IMR-90 (cell line): ENCODE results near the gene ACOXL. TPM values are rescaled to one million over a fixed set of nuclear protein-coding genes. Genes with fewer than 3 reads are reported as not detected.

ENCODE experiments used
- ATAC-seq: fragments of 200-7000 bp; cut with Tn5 transposase; 2 replicates; pipeline ENCODE4 v1.9.1; 2020; ENCODE audit warnings: low read depth, mild to moderate bottlenecking, moderate library complexity
- BruUV-seq: library from RNA; stranded (reverse); fragments of 400-500 nt; replicated peaks from 2 replicates; lab custom pipeline; 2021; lab: Mats Ljungman, UMichigan
- CTCF ChIA-PET: fragments of 300-600 bp; formaldehyde crosslinking; extraction: SDS; loops from one replicate; lab custom pipeline; 2021; ENCODE audit warnings: antibody characterized with exemption; lab: Yijun Ruan, JAX
- POLR2A ChIA-PET: fragments of 300-600 bp; sonication (Branson Sonifier 250); formaldehyde crosslinking; loops from one replicate; lab custom pipeline; 2022; ENCODE audit warnings: antibody characterized with exemption; ENCODE audit not compliant: unreplicated experiment; lab: Charles Lee
- DNase-seq: peaks from one replicate; pipeline ENCODE4 v3.0.0; 2013
- H2AFZ ChIP-seq: replicated peaks from 2 replicates; pipeline ENCODE3; 2013; ENCODE audit warnings: low read length, mild to moderate bottlenecking; ENCODE audit not compliant: poor library complexity
- H2AK5ac ChIP-seq: 2 replicates; pipeline ENCODE4 v1.6.1; 2013; ENCODE audit warnings: low read depth, low read length, inconsistent platforms
- H2AK9ac ChIP-seq: replicated peaks from 2 replicates; pipeline ENCODE3; 2013; ENCODE audit warnings: mild to moderate bottlenecking, low read depth, low read length, moderate library complexity; ENCODE audit not compliant: poor library complexity
- H2BK120ac ChIP-seq: 2 replicates; pipeline ENCODE4 v1.6.1; 2013; ENCODE audit warnings: low read depth, low read length, inconsistent platforms
- H2BK15ac ChIP-seq: 3 replicates; pipeline ENCODE4 v1.6.1; 2013; ENCODE audit warnings: low read depth, low read length, inconsistent platforms
- H2BK20ac ChIP-seq: 2 replicates; pipeline ENCODE4 v1.6.1; 2013; ENCODE audit warnings: low read depth, mild to moderate bottlenecking, inconsistent platforms, low read length, moderate library complexity
- H2BK5ac ChIP-seq: 2 replicates; pipeline ENCODE4 v1.6.1; 2013; ENCODE audit warnings: mild to moderate bottlenecking, low read depth, low read length, inconsistent platforms; ENCODE audit not compliant: poor library complexity, severe bottlenecking
- H3K14ac ChIP-seq: replicated peaks from 2 replicates; pipeline ENCODE4 v1.6.1; 2013; ENCODE audit warnings: low read depth, low read length, inconsistent platforms
- H3K18ac ChIP-seq: 2 replicates; pipeline ENCODE4 v1.6.1; 2013; ENCODE audit warnings: low read depth, low read length, control low read depth
- H3K23ac ChIP-seq: 2 replicates; pipeline ENCODE4 v1.6.1; 2013; ENCODE audit warnings: low read depth, low read length, inconsistent platforms
- H3K27ac ChIP-seq: 2 replicates; pipeline ENCODE4 v1.5.1; 2013; ENCODE audit warnings: mild to moderate bottlenecking, control low read depth, low read length; ENCODE audit not compliant: insufficient read depth
- H3K27me3 ChIP-seq: 2 replicates; pipeline ENCODE4 v1.6.1; 2013; ENCODE audit warnings: low read length; ENCODE audit not compliant: control insufficient read depth, insufficient read depth
- H3K36me3 ChIP-seq: 2 replicates; pipeline ENCODE4 v1.6.1; 2013; ENCODE audit warnings: low read length, mixed read lengths; ENCODE audit not compliant: control insufficient read depth, insufficient read depth
- H3K4ac ChIP-seq: 2 replicates; pipeline ENCODE4 v1.6.1; 2013; ENCODE audit warnings: low read depth, low read length, inconsistent platforms
- H3K4me1 ChIP-seq: 2 replicates; pipeline ENCODE4 v1.6.1; 2013; ENCODE audit warnings: low read length, mixed read lengths; ENCODE audit not compliant: control insufficient read depth, insufficient read depth
- H3K4me2 ChIP-seq: 2 replicates; pipeline ENCODE4 v1.6.1; 2013; ENCODE audit warnings: low read depth, mild to moderate bottlenecking, control low read depth, low read length, moderate library complexity
- H3K4me3 ChIP-seq: 2 replicates; pipeline ENCODE4 v1.5.1; 2013; ENCODE audit warnings: low read depth, mild to moderate bottlenecking, control low read depth, low read length, moderate library complexity; ENCODE audit not compliant: insufficient read depth
- H3K56ac ChIP-seq: 2 replicates; pipeline ENCODE4 v1.6.1; 2013; ENCODE audit warnings: low read length, inconsistent platforms; ENCODE audit not compliant: insufficient read depth; ENCODE audit errors: extremely low read depth
- H3K79me1 ChIP-seq, 2 experiments: 2 replicates each; pipeline ENCODE4 v1.6.1; 2013; ENCODE audit warnings: low read length in 2 of 2, inconsistent platforms in 1 of 2, low read depth in 1 of 2
- H3K9ac ChIP-seq: 2 replicates; pipeline ENCODE4 v1.6.1; 2013; ENCODE audit warnings: low read depth, low read length, control low read depth
- H3K9me1 ChIP-seq: 2 replicates; pipeline ENCODE4 v1.6.1; 2013; ENCODE audit warnings: low read length, inconsistent platforms; ENCODE audit not compliant: insufficient read depth
- H3K9me3 ChIP-seq: 2 replicates; pipeline ENCODE4 v1.6.1; 2013; ENCODE audit warnings: low read length; ENCODE audit not compliant: control insufficient read depth, insufficient read depth
- H4K20me1 ChIP-seq: 2 replicates; pipeline ENCODE4 v1.6.1; 2013; ENCODE audit warnings: low read length, inconsistent platforms; ENCODE audit not compliant: insufficient read depth
- H4K5ac ChIP-seq: 2 replicates; pipeline ENCODE4 v1.6.1; 2013; ENCODE audit warnings: mild to moderate bottlenecking, low read depth, low read length, control low read depth
- H4K8ac ChIP-seq, 2 experiments: 2 replicates each; pipeline ENCODE4 v1.6.1; 2013; ENCODE audit warnings: low read depth in 2 of 2, low read length in 2 of 2, control low read depth in 1 of 2, inconsistent platforms in 1 of 2
- H4K91ac ChIP-seq: 2 replicates; pipeline ENCODE4 v1.6.1; 2013; ENCODE audit warnings: low read depth, low read length, inconsistent platforms; ENCODE audit not compliant: insufficient read depth
- MAZ ChIP-seq: IDR thresholded peaks from 2 replicates; pipeline ENCODE4 v1.6.1; 2012; ENCODE audit warnings: low read depth, mild to moderate bottlenecking, low read length, improper control_type of control experiment, moderate library complexity, borderline replicate concordance
- WGBS, 2 experiments: methylation state at CpG; one replicate each; pipeline versions ENCODE4 v1.1.5 to v1.1.7; 2013; ENCODE audit warnings: missing lambda C conversion rate in 2 of 2; ENCODE audit not compliant: insufficient read length in 1 of 2; ENCODE audit errors: extremely low coverage in 2 of 2; 5-methylcytosine and 5-hydroxymethylcytosine counted together
- dilution Hi-C: fragments of 300-500 bp; cut with HindIII; formaldehyde crosslinking; loops from one replicate; pipeline ENCODE4 v1.14.3; 2018; ENCODE audit warnings: low sequenced_read_pairs; ENCODE audit not compliant: unreplicated experiment
- in situ Hi-C: fragments of 300-500 bp; cut with MboI; formaldehyde crosslinking; loops from 3 replicates; pipeline ENCODE4 v1.14.3; 2019; ENCODE audit warnings: low sequenced_read_pairs, inconsistent platforms, mixed read lengths
- intact Hi-C: fragments of 100-400 bp; cut with micrococcal nuclease; formaldehyde crosslinking; loops from 2 replicates; pipeline ENCODE4 v1.10.0; 2022
- polyA plus RNA-seq, 3 experiments: library from polyadenylated mRNA; depleted of rRNA; stranded (reverse); fragments of >200 nt; gene quantifications; 2 replicates each; pipeline ENCODE4 v1.2.3, GENCODE V29; 2012; ENCODE audit warnings: low replicate concordance in 1 of 3
- total RNA-seq: library from RNA; depleted of rRNA; stranded (reverse); fragments of >200 nt; gene quantifications from 2 replicates; pipeline ENCODE4 v1.2.3, GENCODE V29; 2012

The ACOXL gene
- total and polyA plus RNA-seq, 2 of the 4 experiments (the other 2 are of a cell fraction): not detected

GRCh38 chr2:111042772-111043771 lies 310.7 kb downstream of the ACOXL start:
- H2AFZ ChIP-seq: no peak overlapping the region
- H3K4me1 ChIP-seq: no peaks in the 10 kb centered on the region
- H3K23ac ChIP-seq: no peak overlapping the region
- no peak overlapping the region for H4K8ac ChIP-seq
- intact Hi-C loops (no loop called here), dilution Hi-C loops (no loop called here), in situ Hi-C loops (no loop called here)
- BruUV-seq: no TSS peak
- no peaks in the 10 kb centered on the region for H4K20me1 ChIP-seq
- peaks cover 43% of the 10 kb centered on the region for H3K27me3 ChIP-seq
- H3K18ac ChIP-seq: no peak overlapping the region
- H3K4me2 ChIP-seq: no peak overlapping the region
- H2BK20ac ChIP-seq: no peak overlapping the region
- ChIA-PET CTCF (interaction anchor here (0.6 kb wide), 1 partner anchor 59 kb away, joined by 3 read pairs; no protein-coding TSS in a partner anchor), POLR2A (no interaction called here)
- H2BK120ac ChIP-seq: no peak overlapping the region
- H2AK5ac ChIP-seq: no peak overlapping the region
- no peak overlapping the region for H3K56ac ChIP-seq
- no peak overlapping the region for H3K14ac ChIP-seq
- H3K4me3 ChIP-seq: no peak overlapping the region
- H3K27ac ChIP-seq: no peak overlapping the region
- H2BK15ac ChIP-seq: no peak overlapping the region
- no peak for DNase-seq
- H3K36me3 ChIP-seq: no peaks in the 10 kb centered on the region
- H2BK5ac ChIP-seq: no peak overlapping the region
- no peak overlapping the region for H3K4ac ChIP-seq
- no peaks in the 10 kb centered on the region for H3K79me1 ChIP-seq
- H4K5ac ChIP-seq: no peak overlapping the region
- no peaks in the 10 kb centered on the region for H3K9me3 ChIP-seq
- H3K9ac ChIP-seq: no peak overlapping the region
- H4K91ac ChIP-seq: no peak overlapping the region
- no peak for ATAC-seq
- H3K9me1 ChIP-seq: no peaks in the 10 kb centered on the region
- WGBS, 2 experiments: 60% methylated on average over 4 of the region's 20 CpGs; no CpG with 5 or more reads in 1 of the 2 experiments
- no peak for TF ChIP-seq MAZ
- H2AK9ac ChIP-seq: no peak overlapping the region
